ENCODE measurements around the gene POGLUT2.

POGLUT2 gene

DNA sequence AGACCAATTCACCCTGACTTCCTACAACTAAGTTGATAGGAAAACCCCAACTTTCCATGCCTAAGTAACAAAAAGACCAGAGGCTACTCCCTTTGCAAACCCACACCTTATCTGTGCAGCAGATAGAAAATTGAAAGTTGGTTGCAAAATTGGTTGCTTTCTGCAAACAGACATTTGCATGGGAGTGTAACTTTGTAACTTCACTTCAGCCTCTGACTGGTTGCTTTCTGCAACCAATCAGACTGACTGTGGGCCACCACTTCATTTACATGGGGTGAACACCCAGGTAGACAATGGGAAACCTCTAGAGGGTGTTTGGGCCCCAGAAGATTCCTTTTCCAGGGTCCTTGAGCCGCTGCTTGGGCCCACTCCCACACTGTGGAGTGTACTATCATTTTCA, 35.0 kb downstream of the POGLUT2 start:
- no peak for DNase-seq

GRCh38 chr13:102761071-102761470, 37.7 kb downstream of the POGLUT2 start:
- no peak for DNase-seq

DNA sequence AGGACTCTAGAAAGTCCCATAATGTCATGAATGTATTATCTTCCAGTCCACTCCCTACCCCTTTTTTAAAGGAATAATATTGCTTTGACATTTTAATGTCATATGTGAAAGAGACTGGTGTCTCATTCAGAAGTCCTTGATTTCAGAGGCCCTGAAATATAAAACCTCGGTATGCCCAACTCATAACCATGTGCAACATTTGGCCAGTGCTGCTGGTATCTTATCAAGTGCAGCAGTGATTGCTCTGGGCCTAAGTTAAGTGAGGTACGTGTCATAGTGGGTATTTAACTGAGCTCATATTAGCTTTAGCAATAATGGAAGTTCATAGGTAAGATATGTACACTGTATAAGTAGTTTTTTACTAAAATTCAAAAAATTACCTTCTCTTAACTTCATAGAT, 39.9 kb downstream of the POGLUT2 start:
- DNase-seq = no peak

GRCh38 chr13:102757006-102757405, 41.8 kb downstream of the POGLUT2 start:
- no peak for DNase-seq

DNA sequence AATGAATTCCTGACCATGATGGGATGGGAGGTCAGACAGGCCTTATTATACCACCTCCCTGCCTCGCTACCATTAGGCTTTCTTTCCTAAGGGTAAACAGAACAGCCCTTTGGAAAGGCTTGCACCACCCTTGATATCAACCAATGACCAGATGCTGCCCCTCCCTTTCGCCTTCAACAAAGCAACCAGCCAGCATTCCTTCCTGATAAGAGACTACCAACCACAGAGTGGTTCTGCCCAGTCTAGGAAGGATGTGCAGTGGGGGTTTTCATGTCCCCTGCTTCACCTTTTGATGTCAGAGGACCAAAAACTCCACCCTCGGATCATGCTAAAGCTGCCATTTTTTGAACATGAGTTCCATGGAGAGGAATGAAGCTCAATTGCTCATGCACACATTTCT, 46.9 kb downstream of the POGLUT2 start:
- no peak for DNase-seq

DNA sequence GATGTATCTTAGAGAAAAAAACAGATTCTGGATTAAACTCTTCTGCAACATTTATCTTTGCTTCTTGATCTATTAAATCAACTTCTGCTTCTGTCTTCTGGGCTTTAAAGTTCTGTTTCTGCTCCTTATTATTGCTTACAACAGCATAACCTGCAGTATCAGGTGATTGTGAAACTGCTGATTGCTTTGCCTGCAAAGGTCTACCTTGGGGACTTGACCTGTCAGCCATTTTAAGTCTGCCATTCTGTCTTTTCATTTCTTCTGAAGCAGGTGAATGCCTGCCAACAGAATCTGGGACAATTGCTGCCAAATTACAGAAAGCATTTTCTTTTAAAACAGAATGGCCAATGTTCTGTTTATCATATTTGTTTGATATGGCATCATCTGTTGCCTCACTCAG, 56.3 kb downstream of the POGLUT2 start:
- DNase-seq = no peak

DNA sequence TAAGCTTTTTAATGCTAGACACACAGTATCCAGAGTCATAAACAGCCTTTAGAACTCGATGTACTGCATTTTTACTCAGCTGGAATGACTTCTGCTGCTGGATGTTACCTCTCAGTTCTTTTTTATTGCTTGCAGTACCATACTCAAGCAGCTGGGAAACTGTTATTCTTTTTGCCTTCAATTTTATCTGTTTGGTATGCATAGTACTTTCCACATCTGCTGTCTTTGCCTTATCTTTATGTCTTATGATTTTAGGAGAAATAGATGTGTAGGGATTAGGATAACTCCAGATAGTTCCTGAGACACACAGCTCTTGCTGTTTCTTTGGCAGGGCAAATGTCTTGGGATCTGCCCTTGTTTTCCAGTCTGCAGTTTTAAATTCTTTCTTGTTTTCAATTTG, 56.7 kb downstream of the POGLUT2 start:
- DNase-seq = no peak
